H7 (cell line): Measurements from ENCODE around the gene LRRN2. TPM values are rescaled to one million over a fixed set of nuclear protein-coding genes. Genes with fewer than 3 reads are reported as not detected.

Experiments used
- DNase-seq: peaks from one replicate; pipeline ENCODE4 v3.0.0; 2012
- H3K27me3 ChIP-seq: 2 replicates; pipeline ENCODE4 v1.6.0; 2011; ENCODE audit warnings: mild to moderate bottlenecking, low read length; ENCODE audit not compliant: control insufficient read depth, insufficient read depth
- H3K36me3 ChIP-seq: replicated peaks from 2 replicates; pipeline ENCODE4 v1.5.1; 2011; ENCODE audit warnings: low read length; ENCODE audit not compliant: control insufficient read depth, insufficient read depth
- H3K4me3 ChIP-seq: 2 replicates; pipeline ENCODE4 v1.5.1; 2011; ENCODE audit warnings: low read depth, mild to moderate bottlenecking, control low read depth, low read length, moderate library complexity; ENCODE audit not compliant: insufficient read depth
- total RNA-seq: library from RNA; depleted of rRNA; stranded (reverse); fragments of >200 nt; shearing (Covaris generic); gene quantifications from 2 replicates; pipeline ENCODE4 v1.2.3, GENCODE V29; 2014

LRRN2 gene
- total RNA-seq, 1 experiment from 2014 or later: 20.6 TPM

GRCh38 chr1:204607910-204608309 is 77.6 kb downstream of the LRRN2 start:
- Histone ChIP-seq H3K36me3 (no peaks in the 10 kb centered on the region), H3K4me3 (no peak overlapping the region), H3K27me3 (no peaks in the 10 kb centered on the region; the same call in 1 of the 2 replicates)
- DNase-seq: no peak

- no peaks in the 10 kb centered on the region for H3K36me3 ChIP-seq
- no peak overlapping the region for H3K4me3 ChIP-seq
- DNase-seq: no peak
- H3K27me3 ChIP-seq: no peaks in the 10 kb centered on the region; the same call in 1 of the 2 replicates
These were observed 79.7 kb downstream of the LRRN2 start for GRCh38 chr1:204605791-204606190.

- Histone ChIP-seq H3K36me3 (no peaks in the 10 kb centered on the region), H3K27me3 (no peaks in the 10 kb centered on the region), H3K4me3 (no peak overlapping the region)
- DNase-seq: no peak
These were observed 82.5 kb downstream of the LRRN2 start for GRCh38 chr1:204602871-204603542.

GRCh38 chr1:204602111-204602579 is 83.4 kb downstream of the LRRN2 start:
- DNase-seq: peak; percentile 67
- H3K27me3 ChIP-seq: no peaks in the 10 kb centered on the region
- no peak overlapping the region for H3K4me3 ChIP-seq
- no peaks in the 10 kb centered on the region for H3K36me3 ChIP-seq

GRCh38 chr1:204600968-204601367 is 84.6 kb downstream of the LRRN2 start:
- DNase-seq: peak; percentile 82
- Histone ChIP-seq H3K27me3 (no peaks in the 10 kb centered on the region), H3K36me3 (no peaks in the 10 kb centered on the region), H3K4me3 (no peak overlapping the region)

- H3K36me3 ChIP-seq: no peaks in the 10 kb centered on the region
- no peaks in the 10 kb centered on the region for H3K27me3 ChIP-seq
- no peak overlapping the region for H3K4me3 ChIP-seq
- no peak for DNase-seq
These were observed 85.3 kb downstream of the LRRN2 start for GRCh38 chr1:204600203-204600602.

GRCh38 chr1:204599596-204599995 is 85.9 kb downstream of the LRRN2 start:
- no peaks in the 10 kb centered on the region for H3K27me3 ChIP-seq
- no peak for DNase-seq

GRCh38 chr1:204599098-204599497 is 86.4 kb downstream of the LRRN2 start:
- Histone ChIP-seq H3K4me3 (no peak overlapping the region), H3K36me3 (no peaks in the 10 kb centered on the region), H3K27me3 (no peaks in the 10 kb centered on the region)
- no peak for DNase-seq

More at GRCh38 chr1:204599596-204599995, 85.9 kb downstream of the LRRN2 start:
- Histone ChIP-seq H3K4me3 (no peak overlapping the region), H3K36me3 (no peaks in the 10 kb centered on the region)

- Histone ChIP-seq H3K4me3 (no peak overlapping the region), H3K36me3 (no peaks in the 10 kb centered on the region), H3K27me3 (no peaks in the 10 kb centered on the region)
- DNase-seq: no peak
These were observed 87.1 kb downstream of the LRRN2 start for GRCh38 chr1:204598319-204598969.

GRCh38 chr1:204592246-204592948 is 93.1 kb downstream of the LRRN2 start:
- DNase-seq: no peak
- Histone ChIP-seq H3K27me3 (no peaks in the 10 kb centered on the region), H3K36me3 (no peaks in the 10 kb centered on the region), H3K4me3 (no peak overlapping the region)

- no peak for DNase-seq
- no peaks in the 10 kb centered on the region for H3K36me3 ChIP-seq
- H3K27me3 ChIP-seq: no peaks in the 10 kb centered on the region
- no peak overlapping the region for H3K4me3 ChIP-seq
These were observed 94.0 kb downstream of the LRRN2 start for GRCh38 chr1:204591473-204592090.

GRCh38 chr1:204589409-204590038 is 96.0 kb downstream of the LRRN2 start:
- DNase-seq: no peak
- Histone ChIP-seq H3K27me3 (no peaks in the 10 kb centered on the region), H3K4me3 (no peak overlapping the region)

GRCh38 chr1:204588826-204589225 is 96.7 kb downstream of the LRRN2 start:
- H3K27me3 ChIP-seq: no peaks in the 10 kb centered on the region
- H3K36me3 ChIP-seq: no peaks in the 10 kb centered on the region
- DNase-seq: peak; percentile 50
- H3K4me3 ChIP-seq: no peak overlapping the region

More at GRCh38 chr1:204589409-204590038, 96.0 kb downstream of the LRRN2 start:
- H3K36me3 ChIP-seq: no peaks in the 10 kb centered on the region

- DNase-seq: no peak
- Histone ChIP-seq H3K36me3 (no peaks in the 10 kb centered on the region), H3K4me3 (no peak overlapping the region), H3K27me3 (no peaks in the 10 kb centered on the region)
These were observed 97.9 kb downstream of the LRRN2 start for GRCh38 chr1:204587621-204588020.
